Activated CD8-positive, alpha-beta memory T cell treated with anti-CD3 and anti-CD28 coated beads for 36 hours (primary cell): Measurements from ENCODE around the gene MAML2. TPM values are rescaled to one million over a fixed set of nuclear protein-coding genes. Genes with fewer than 3 reads are reported as not detected.

Source experiments
- CTCF ChIA-PET: fragments of 350-600 bp; sonication (Branson Sonifier 250); formaldehyde crosslinking; loops from one replicate; lab custom pipeline; 2021; ENCODE audit warnings: antibody characterized with exemption; lab: Charles Lee
- POLR2A ChIA-PET: fragments of 350-600 bp; sonication (Branson Sonifier 250); formaldehyde crosslinking; loops from one replicate; lab custom pipeline; 2021; ENCODE audit warnings: antibody characterized with exemption; lab: Charles Lee
- total RNA-seq, 2 experiments: library from RNA; stranded (reverse); gene quantifications; one replicate each; pipeline ENCODE4 v1.2.3, GENCODE V29; 2021

The MAML2 gene
- total RNA-seq, 2 experiments from 2014 or later, result 15.6 to 16.4 TPM

GRCh38 chr11:96309016-96309642, 33.9 kb downstream of the MAML2 start:
- ChIA-PET POLR2A (no interaction called here), CTCF (interaction anchor here (1.2 kb wide), 1 partner anchor 9 kb away, joined by 4 read pairs; no protein-coding TSS in a partner anchor)

GRCh38 chr11:96307776-96308140, 35.2 kb downstream of the MAML2 start:
- ChIA-PET POLR2A (no interaction called here), CTCF (no interaction called here)

GRCh38 chr11:96306933-96307775, 35.8 kb downstream of the MAML2 start:
- CTCF ChIA-PET, result interaction anchor here (0.6 to 1.6 kb wide), 2 partner anchors 12 to 1056 kb away, joined by 3 to 4 read pairs; no protein-coding TSS in a partner anchor
- POLR2A ChIA-PET, result no interaction called here

GRCh38 chr11:96306600-96306932, 36.4 kb downstream of the MAML2 start:
- CTCF ChIA-PET, result interaction anchor here (0.6 to 1.6 kb wide), 2 partner anchors 12 to 1055 kb away, joined by 3 to 4 read pairs; no protein-coding TSS in a partner anchor
- POLR2A ChIA-PET, result no interaction called here

GRCh38 chr11:96306071-96306470, 36.9 kb downstream of the MAML2 start:
- ChIA-PET CTCF (interaction anchor here (1.6 kb wide), 1 partner anchor 13 kb away, joined by 4 read pairs; no protein-coding TSS in a partner anchor), POLR2A (no interaction called here)

GRCh38 chr11:96303980-96304379, 39.0 kb downstream of the MAML2 start:
- POLR2A ChIA-PET, result no interaction called here
- CTCF ChIA-PET, result no interaction called here

- ChIA-PET CTCF (no interaction called here), POLR2A (no interaction called here)
Observed at GRCh38 chr11:96303064-96303463, 39.9 kb downstream of the MAML2 start.

- ChIA-PET POLR2A (no interaction called here), CTCF (no interaction called here)
Observed at GRCh38 chr11:96301818-96302217, 41.2 kb downstream of the MAML2 start.

GRCh38 chr11:96299155-96299888, 43.7 kb downstream of the MAML2 start:
- ChIA-PET CTCF (no interaction called here), POLR2A (no interaction called here)

- POLR2A ChIA-PET, result no interaction called here
- CTCF ChIA-PET, result interaction anchor here (0.8 kb wide), 1 partner anchor 48 kb away, joined by 3 read pairs; the partner anchor contains the start of gene MAML2
Observed at GRCh38 chr11:96295369-96295768, 47.6 kb downstream of the MAML2 start.

- POLR2A ChIA-PET, result no interaction called here
- CTCF ChIA-PET, result no interaction called here
Observed at GRCh38 chr11:96294289-96294688, 48.7 kb downstream of the MAML2 start.

- ChIA-PET POLR2A (no interaction called here), CTCF (no interaction called here)
Observed at GRCh38 chr11:96293598-96294021, 49.4 kb downstream of the MAML2 start.

- POLR2A ChIA-PET, result no interaction called here
Observed at GRCh38 chr11:96293109-96293508, 49.9 kb downstream of the MAML2 start.

GRCh38 chr11:96292291-96293010, 50.5 kb downstream of the MAML2 start:
- POLR2A ChIA-PET, result interaction anchor here (0.6 kb wide), 1 partner anchor 85 kb away, joined by 3 read pairs; no protein-coding TSS in a partner anchor
- CTCF ChIA-PET, result no interaction called here

More at GRCh38 chr11:96293109-96293508, 49.9 kb downstream of the MAML2 start:
- CTCF ChIA-PET, result no interaction called here

GRCh38 chr11:96290631-96291030, 52.4 kb downstream of the MAML2 start:
- POLR2A ChIA-PET, result no interaction called here
- CTCF ChIA-PET, result no interaction called here

- ChIA-PET POLR2A (no interaction called here), CTCF (no interaction called here)
Observed at GRCh38 chr11:96290031-96290430, 53.0 kb downstream of the MAML2 start.

- ChIA-PET POLR2A (interaction anchor here (0.7 kb wide), 1 partner anchor 11 kb away, joined by 6 read pairs; no protein-coding TSS in a partner anchor), CTCF (no interaction called here)
Observed at GRCh38 chr11:96288915-96289314, 54.1 kb downstream of the MAML2 start.

- POLR2A ChIA-PET, result interaction anchor here (0.7 kb wide), 2 partner anchors 31 to 102 kb away, joined by 4 to 6 read pairs; partner anchors contain the start of gene JRKL
Observed at GRCh38 chr11:96287822-96288439, 55.1 kb downstream of the MAML2 start.

More at GRCh38 chr11:96287822-96288439, 55.1 kb downstream of the MAML2 start:
- CTCF ChIA-PET, result interaction anchor here (0.7 kb wide), 1 partner anchor 465 kb away, joined by 3 read pairs; no protein-coding TSS in a partner anchor
